Measurements from ENCODE around the gene SLX9.

The SLX9 gene

DNA sequence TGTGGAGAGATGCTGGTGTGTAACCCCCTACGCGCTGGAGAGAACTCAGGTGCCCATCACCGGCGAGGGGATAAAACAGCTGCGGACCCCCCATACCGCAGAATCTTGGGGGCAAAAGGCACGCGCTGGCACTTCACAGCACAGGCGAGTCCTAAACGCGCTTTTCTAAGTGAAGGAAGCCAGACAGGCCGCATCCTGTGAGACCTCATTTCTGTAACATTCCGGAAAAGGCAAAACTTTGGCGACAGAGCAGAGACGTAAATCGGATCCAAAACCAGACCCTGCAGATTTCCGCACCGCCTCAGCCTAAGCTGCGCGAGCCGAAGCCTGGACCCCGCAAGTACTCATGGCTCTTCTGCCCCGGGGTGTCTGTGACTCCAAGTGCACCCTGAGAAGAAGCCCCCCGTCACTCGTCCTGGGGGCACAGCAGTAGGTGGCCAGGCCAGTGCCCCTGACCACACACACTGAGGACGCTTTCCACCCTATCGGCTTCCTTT lies 60.9 kb downstream of the SLX9 start:
- ATAC-seq (ENCODE audit: insufficient read depth, low read depth) = no peak
- no peaks in the 10 kb centered on the region for H3K27me3 ChIP-seq (ENCODE audit: insufficient read depth, low read length, poor library complexity)
- no peak overlapping the region for H2AFZ ChIP-seq (ENCODE audit: low read depth, low read length)
- H3K9me3 ChIP-seq (ENCODE audit: insufficient read depth, low read length, severe bottlenecking) = no peaks in the 10 kb centered on the region
- H3K79me2 ChIP-seq (ENCODE audit: insufficient read depth, low read length) = no peaks in the 10 kb centered on the region
- no peaks in the 10 kb centered on the region for H3K4me1 ChIP-seq (ENCODE audit: insufficient read depth, low read length)
- H3K36me3 ChIP-seq (ENCODE audit: insufficient read depth, low read length) = no peaks in the 10 kb centered on the region
- H3K4me3 ChIP-seq (ENCODE audit: low read depth in 1 of 2, low read length in 2 of 2) = no peak overlapping the region
- no peaks in the 10 kb centered on the region for H4K20me1 ChIP-seq (ENCODE audit: insufficient read depth, low read length)
- no peak overlapping the region for H3K9ac ChIP-seq (ENCODE audit: low read depth, low read length)
- DNase-seq = no peak
- TF ChIP-seq EZH2 (IDR thresholded peaks at IDR 0.05; ENCODE audit: borderline replicate concordance, low read depth, low read length, severe bottlenecking) = no peak
- TF ChIP-seq, protein P1, sequence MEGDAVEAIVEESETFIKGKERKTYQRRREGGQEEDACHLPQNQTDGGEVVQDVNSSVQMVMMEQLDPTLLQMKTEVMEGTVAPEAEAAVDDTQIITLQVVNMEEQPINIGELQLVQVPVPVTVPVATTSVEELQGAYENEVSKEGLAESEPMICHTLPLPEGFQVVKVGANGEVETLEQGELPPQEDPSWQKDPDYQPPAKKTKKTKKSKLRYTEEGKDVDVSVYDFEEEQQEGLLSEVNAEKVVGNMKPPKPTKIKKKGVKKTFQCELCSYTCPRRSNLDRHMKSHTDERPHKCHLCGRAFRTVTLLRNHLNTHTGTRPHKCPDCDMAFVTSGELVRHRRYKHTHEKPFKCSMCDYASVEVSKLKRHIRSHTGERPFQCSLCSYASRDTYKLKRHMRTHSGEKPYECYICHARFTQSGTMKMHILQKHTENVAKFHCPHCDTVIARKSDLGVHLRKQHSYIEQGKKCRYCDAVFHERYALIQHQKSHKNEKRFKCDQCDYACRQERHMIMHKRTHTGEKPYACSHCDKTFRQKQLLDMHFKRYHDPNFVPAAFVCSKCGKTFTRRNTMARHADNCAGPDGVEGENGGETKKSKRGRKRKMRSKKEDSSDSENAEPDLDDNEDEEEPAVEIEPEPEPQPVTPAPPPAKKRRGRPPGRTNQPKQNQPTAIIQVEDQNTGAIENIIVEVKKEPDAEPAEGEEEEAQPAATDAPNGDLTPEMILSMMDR (IDR thresholded peaks at IDR 0.05; ENCODE audit: borderline replicate concordance, extremely low read depth, low read length, poor library complexity, severe bottlenecking) = no peak
- H3K27ac ChIP-seq (ENCODE audit: low read length) = no peak overlapping the region
- H3K4me2 ChIP-seq (ENCODE audit: insufficient read depth, low read length) = no peak overlapping the region

DNA sequence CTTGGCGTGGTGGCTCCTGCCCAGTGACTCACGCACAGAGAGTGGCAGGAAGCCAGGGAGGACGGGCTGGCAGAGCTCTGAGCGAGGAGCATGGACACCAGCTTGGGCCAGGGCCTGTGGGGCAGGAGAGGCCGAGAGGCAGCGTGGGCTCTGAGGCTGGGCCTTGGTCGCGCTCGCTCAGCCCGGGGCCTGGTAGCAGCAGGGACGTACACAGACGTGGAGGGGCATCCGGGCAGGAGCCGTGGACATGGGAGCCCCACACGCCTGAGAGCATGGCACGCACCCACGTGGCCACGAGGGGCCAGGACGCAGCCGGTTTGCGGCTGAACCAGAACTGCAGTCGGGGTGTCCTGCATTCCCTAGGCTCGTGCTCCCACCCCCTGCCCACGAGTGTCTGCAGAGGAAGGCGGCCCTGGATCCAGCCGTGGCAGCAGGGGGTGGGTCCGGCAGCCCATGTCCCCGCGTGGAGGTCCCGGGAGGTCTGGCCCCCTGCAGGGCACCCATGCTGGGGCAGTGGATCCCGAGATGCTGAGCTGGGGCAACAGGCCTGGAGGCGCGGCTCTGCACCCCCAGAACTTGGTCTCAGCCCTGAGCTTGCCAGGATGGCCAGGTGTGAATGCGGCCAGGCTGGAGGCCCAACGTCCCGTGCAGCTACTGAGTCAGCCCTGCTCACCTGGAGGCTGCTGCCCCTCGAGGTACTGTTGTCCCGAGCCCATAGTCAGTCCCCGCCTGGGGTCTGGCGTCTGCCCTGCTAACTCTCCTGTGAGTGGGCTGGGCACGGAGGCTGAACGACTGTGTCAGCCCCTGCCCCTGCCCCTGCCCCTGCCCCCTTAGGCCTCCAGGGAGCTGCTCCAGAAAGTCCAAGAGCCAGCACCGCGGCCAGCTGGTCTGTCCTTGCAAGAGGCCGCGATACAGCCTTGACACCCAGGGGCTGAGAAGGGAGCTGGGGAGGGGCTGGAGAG lies 61.6 kb downstream of the SLX9 start:
- Histone ChIP-seq H3K36me3 (ENCODE audit: insufficient read depth, low read length) (no peaks in the 10 kb centered on the region), H3K4me1 (ENCODE audit: insufficient read depth, low read length) (no peaks in the 10 kb centered on the region), H4K20me1 (ENCODE audit: insufficient read depth, low read length) (no peaks in the 10 kb centered on the region), H3K9me3 (ENCODE audit: insufficient read depth, low read length, severe bottlenecking) (no peaks in the 10 kb centered on the region), H3K79me2 (ENCODE audit: insufficient read depth, low read length) (no peaks in the 10 kb centered on the region), H2AFZ (ENCODE audit: low read depth, low read length) (no peak overlapping the region), H3K9ac (ENCODE audit: low read depth, low read length) (no peak overlapping the region), H3K4me3 (ENCODE audit: low read depth in 1 of 2, low read length in 2 of 2) (no peak overlapping the region), H3K27me3 (ENCODE audit: insufficient read depth, low read length, poor library complexity) (no peaks in the 10 kb centered on the region), H3K4me2 (ENCODE audit: insufficient read depth, low read length) (no peak overlapping the region), H3K27ac (ENCODE audit: low read length) (no peak overlapping the region)
- 0 out of 3 replicates have a peak, but pooled peaks have one; percentile 10 for ATAC-seq (ENCODE audit: insufficient read depth, low read depth)
- no peak for DNase-seq
- no peak for TF ChIP-seq EZH2 (IDR thresholded peaks at IDR 0.05; ENCODE audit: borderline replicate concordance, low read depth, low read length, severe bottlenecking)
- TF ChIP-seq, protein P1 (IDR thresholded peaks at IDR 0.05; ENCODE audit: borderline replicate concordance, extremely low read depth, low read length, poor library complexity, severe bottlenecking) = no peak

DNA sequence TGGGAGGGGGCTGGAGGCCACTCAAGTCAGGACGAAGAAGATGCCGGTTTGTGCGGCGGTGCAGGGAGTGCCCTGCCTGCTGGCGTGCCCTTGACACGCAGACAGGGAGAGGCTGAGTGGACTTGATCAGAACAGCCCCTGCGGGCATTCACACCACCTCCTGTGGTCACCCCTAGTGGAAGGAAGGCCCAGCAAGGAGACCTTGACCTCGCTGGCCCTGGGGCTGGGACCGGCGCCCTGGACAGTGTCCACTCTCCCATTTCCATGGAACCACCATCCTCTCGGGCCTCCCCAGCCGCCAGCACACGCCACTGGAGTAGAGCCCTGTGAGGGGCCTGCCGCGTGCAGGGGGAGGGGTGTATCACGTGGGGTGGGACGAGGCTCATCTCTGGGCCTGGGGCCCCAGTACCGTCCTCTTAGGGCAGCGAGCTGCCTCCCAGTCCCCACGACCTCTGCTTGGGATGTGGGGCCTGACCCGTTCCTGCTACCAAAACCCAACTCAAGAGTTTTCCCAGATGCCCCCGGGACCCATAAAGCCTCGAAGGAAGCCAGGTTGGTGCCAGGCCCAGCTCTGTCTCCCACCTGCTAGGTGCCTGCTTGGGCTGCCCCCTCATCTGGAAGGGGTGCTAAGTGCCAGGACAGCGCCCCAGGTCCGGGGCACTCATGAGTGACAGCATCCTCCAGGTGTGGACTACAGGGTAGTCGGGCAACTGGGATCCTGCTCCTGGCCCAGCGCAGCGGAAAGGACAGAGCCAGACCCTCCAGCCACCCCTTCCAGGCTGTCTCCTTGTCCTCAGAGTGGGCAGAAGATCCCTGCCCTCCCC lies 62.8 kb downstream of the SLX9 start:
- no peaks in the 10 kb centered on the region for H3K79me2 ChIP-seq (ENCODE audit: insufficient read depth, low read length)
- no peaks in the 10 kb centered on the region for H3K36me3 ChIP-seq (ENCODE audit: insufficient read depth, low read length)
- DNase-seq (no peak), ATAC-seq (ENCODE audit: insufficient read depth, low read depth) (no peak)
- H3K4me1 ChIP-seq (ENCODE audit: insufficient read depth, low read length) = peaks cover 4% of the 10 kb centered on the region
- no peak overlapping the region for H3K4me3 ChIP-seq (ENCODE audit: low read depth in 1 of 2, low read length in 2 of 2)
- no peak overlapping the region for H3K9ac ChIP-seq (ENCODE audit: low read depth, low read length)
- H3K9me3 ChIP-seq (ENCODE audit: insufficient read depth, low read length, severe bottlenecking) = no peaks in the 10 kb centered on the region
- no peak overlapping the region for H3K27ac ChIP-seq (ENCODE audit: low read length)
- no peak for TF ChIP-seq EZH2 (IDR thresholded peaks at IDR 0.05; ENCODE audit: borderline replicate concordance, low read depth, low read length, severe bottlenecking)
- TF ChIP-seq, protein P1 (IDR thresholded peaks at IDR 0.05; ENCODE audit: borderline replicate concordance, extremely low read depth, low read length, poor library complexity, severe bottlenecking) = no peak
- no peaks in the 10 kb centered on the region for H3K27me3 ChIP-seq (ENCODE audit: insufficient read depth, low read length, poor library complexity)
- H4K20me1 ChIP-seq (ENCODE audit: insufficient read depth, low read length) = no peaks in the 10 kb centered on the region
- H2AFZ ChIP-seq (ENCODE audit: low read depth, low read length) = no peak overlapping the region
- H3K4me2 ChIP-seq (ENCODE audit: insufficient read depth, low read length) = no peak overlapping the region

All from DND-41 (cell line).